GM23338 (cell line): Measurements from ENCODE around the gene FLNB.

Experiments
- CREB1 ChIP-seq: fragments of 250-450 bp; sonication (Bioruptor Pico); IDR thresholded peaks from 2 replicates; pipeline ENCODE4 v1.5.0; 2020; ENCODE audit warnings: low read depth, mild to moderate bottlenecking, moderate library complexity
- CTCF ChIP-seq, 2 experiments: fragments of 200-600 bp in 1 of 2; sonication (generic) in 1 of 2; conservative IDR thresholded peaks; 2 replicates each; pipeline versions ENCODE4 v1.5.1 to v1.6.1; 2016 to 2017; ENCODE audit warnings: antibody characterized with exemption in 2 of 2, low read depth in 2 of 2, mild to moderate bottlenecking in 2 of 2, moderate library complexity in 1 of 2
- ETS1 ChIP-seq: IDR thresholded peaks from 2 replicates; pipeline ENCODE4 v1.6.1; 2016; ENCODE audit warnings: antibody characterized with exemption
- EZH2 ChIP-seq: fragments of 200-600 bp; sonication (generic); IDR thresholded peaks from one replicate; pipeline ENCODE4 v1.8.0; 2017; ENCODE audit warnings: antibody characterized with exemption, mild to moderate bottlenecking, low read depth; ENCODE audit not compliant: unreplicated experiment
- EZH2phosphoT487 ChIP-seq: fragments of 200-600 bp; sonication (generic); IDR thresholded peaks from one replicate; pipeline ENCODE4 v1.8.1; 2018; ENCODE audit warnings: antibody characterized with exemption; ENCODE audit not compliant: unreplicated experiment
- JUNB ChIP-seq: IDR thresholded peaks from one replicate; pipeline ENCODE4 v1.6.1; 2016; ENCODE audit warnings: antibody characterized with exemption; ENCODE audit not compliant: unreplicated experiment
- NANOG ChIP-seq: IDR thresholded peaks from 2 replicates; pipeline ENCODE4 v1.6.1; 2016; ENCODE audit warnings: antibody characterized with exemption, borderline replicate concordance
- POLR2AphosphoS5 ChIP-seq: IDR thresholded peaks from 2 replicates; pipeline ENCODE4 v1.6.1; 2016; ENCODE audit warnings: antibody characterized with exemption, low read depth
- STAT1 ChIP-seq: IDR thresholded peaks from one replicate; pipeline ENCODE4 v1.6.1; 2016; ENCODE audit warnings: antibody characterized with exemption; ENCODE audit not compliant: unreplicated experiment
- ZNF114 ChIP-seq: fragments of 250-450 bp; sonication (Bioruptor Pico); IDR thresholded peaks from 2 replicates; pipeline ENCODE4 v1.5.0; 2020; ENCODE audit warnings: mild to moderate bottlenecking, moderate library complexity
- ZNF331 ChIP-seq: fragments of 250-450 bp; sonication (Bioruptor Pico); IDR thresholded peaks from 2 replicates; pipeline ENCODE4 v1.5.0; 2020; ENCODE audit warnings: low read depth, mild to moderate bottlenecking, moderate library complexity
- ZNF462 ChIP-seq: fragments of 250-450 bp; sonication (Bioruptor Pico); IDR thresholded peaks from 2 replicates; pipeline ENCODE4 v1.5.0; 2020; ENCODE audit warnings: mild to moderate bottlenecking, moderate library complexity
- TF ChIP-seq, protein P1 (sequence below): IDR thresholded peaks from one replicate; pipeline ENCODE4 v1.6.1; 2018; ENCODE audit warnings: antibody characterized with exemption; ENCODE audit not compliant: unreplicated experiment

GRCh38 chr3:58013973-58014649, 5.9 kb downstream of the FLNB start:
- TF ChIP-seq CTCF (conservative IDR thresholded peaks at IDR 0.05; ENCODE audit: low read depth in 2 of 2) = no peak
- TF ChIP-seq POLR2AphosphoS5 = no peak
- TF ChIP-seq JUNB = no peak
- no peak for TF ChIP-seq ETS1
- TF ChIP-seq EZH2 = no peak
- TF ChIP-seq EZH2phosphoT487 = no peak
- TF ChIP-seq CREB1 = no peak
- TF ChIP-seq, protein P1, sequence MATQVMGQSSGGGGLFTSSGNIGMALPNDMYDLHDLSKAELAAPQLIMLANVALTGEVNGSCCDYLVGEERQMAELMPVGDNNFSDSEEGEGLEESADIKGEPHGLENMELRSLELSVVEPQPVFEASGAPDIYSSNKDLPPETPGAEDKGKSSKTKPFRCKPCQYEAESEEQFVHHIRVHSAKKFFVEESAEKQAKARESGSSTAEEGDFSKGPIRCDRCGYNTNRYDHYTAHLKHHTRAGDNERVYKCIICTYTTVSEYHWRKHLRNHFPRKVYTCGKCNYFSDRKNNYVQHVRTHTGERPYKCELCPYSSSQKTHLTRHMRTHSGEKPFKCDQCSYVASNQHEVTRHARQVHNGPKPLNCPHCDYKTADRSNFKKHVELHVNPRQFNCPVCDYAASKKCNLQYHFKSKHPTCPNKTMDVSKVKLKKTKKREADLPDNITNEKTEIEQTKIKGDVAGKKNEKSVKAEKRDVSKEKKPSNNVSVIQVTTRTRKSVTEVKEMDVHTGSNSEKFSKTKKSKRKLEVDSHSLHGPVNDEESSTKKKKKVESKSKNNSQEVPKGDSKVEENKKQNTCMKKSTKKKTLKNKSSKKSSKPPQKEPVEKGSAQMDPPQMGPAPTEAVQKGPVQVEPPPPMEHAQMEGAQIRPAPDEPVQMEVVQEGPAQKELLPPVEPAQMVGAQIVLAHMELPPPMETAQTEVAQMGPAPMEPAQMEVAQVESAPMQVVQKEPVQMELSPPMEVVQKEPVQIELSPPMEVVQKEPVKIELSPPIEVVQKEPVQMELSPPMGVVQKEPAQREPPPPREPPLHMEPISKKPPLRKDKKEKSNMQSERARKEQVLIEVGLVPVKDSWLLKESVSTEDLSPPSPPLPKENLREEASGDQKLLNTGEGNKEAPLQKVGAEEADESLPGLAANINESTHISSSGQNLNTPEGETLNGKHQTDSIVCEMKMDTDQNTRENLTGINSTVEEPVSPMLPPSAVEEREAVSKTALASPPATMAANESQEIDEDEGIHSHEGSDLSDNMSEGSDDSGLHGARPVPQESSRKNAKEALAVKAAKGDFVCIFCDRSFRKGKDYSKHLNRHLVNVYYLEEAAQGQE = no peak
- TF ChIP-seq ZNF462 (CRISPR knock-in tag) = no peak
- TF ChIP-seq STAT1 = no peak
- TF ChIP-seq NANOG = no peak
- TF ChIP-seq ZNF331 (CRISPR knock-in tag) = no peak
- no peak for TF ChIP-seq ZNF114 (CRISPR knock-in tag)
